ENCODE data around the gene CAPN10.

- TF ChIP-seq CTCF (IDR thresholded peaks at IDR 0.05) (no peak), POLR2A (IDR thresholded peaks at IDR 0.05) (no peak)
These were observed 32.2 kb downstream of the CAPN10 start for GRCh38 chr2:240618776-240619175.
